ENCODE results near the gene UBE2D3.

DNA sequence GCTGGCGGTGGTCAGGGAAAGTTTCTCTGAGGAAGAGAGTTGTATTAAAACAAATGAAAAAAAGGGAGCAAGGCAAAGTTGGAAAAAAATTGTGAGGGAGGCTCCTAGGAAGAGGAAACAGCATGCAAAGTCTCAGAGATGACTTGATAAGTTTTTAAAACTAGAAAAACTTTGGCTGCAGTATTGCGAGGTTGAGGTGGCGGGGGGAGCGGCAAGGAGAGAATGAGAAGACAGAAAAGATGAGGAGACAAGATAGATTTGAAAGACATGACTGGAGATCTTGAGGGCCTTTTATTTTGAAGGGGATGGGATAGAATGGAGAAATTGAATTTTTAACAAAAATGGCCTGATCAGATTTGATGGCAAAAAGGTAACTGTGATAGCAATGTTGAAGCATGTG lies 4.8 kb upstream of the UBE2D3 start:
- TF ChIP-seq POLR2A (IDR thresholded peaks at IDR 0.05) (no peak), CTCF (IDR thresholded peaks at IDR 0.05) (no peak)

All from breast epithelium (tissue), 3 donors.